ENCODE measurements around the gene TTLL1. TPM values are rescaled to one million over a fixed set of nuclear protein-coding genes. Genes with fewer than 3 reads are reported as not detected.
A peak's percentile ranks its signal among the peaks of the same experiment; 100 is the strongest.

Gene TTLL1
- total and polyA plus RNA-seq, 2 donors (not counting 3 experiments of a cell fraction or from before 2014, with no cell fraction given), result 9.0 to 17.0 TPM

GRCh38 chr22:43036282-43036829 lies 52.8 kb downstream of the TTLL1 start:
- H3K4me2 ChIP-seq (ENCODE audit: insufficient read depth, low read length), result no peak overlapping the region
- H3K79me2 ChIP-seq (ENCODE audit: control insufficient read depth, insufficient read depth, low read length), result no peaks in the 10 kb centered on the region
- H2AFZ ChIP-seq (ENCODE audit: low read depth, low read length), result no peak overlapping the region
- ChIA-PET CTCF (interaction anchor here (0.6 to 1.7 kb wide), 4 partner anchors 14 to 168 kb away, joined by 3 to 6 read pairs (median 4); no protein-coding TSS in a partner anchor), POLR2A (no interaction called here)
- DNase-seq (ENCODE audit: low read depth, low spot score), result peak; percentile 81
- no peaks in the 10 kb centered on the region for H3K9me1 ChIP-seq (replicated peaks; ENCODE audit: control insufficient read depth, extremely low read depth, insufficient read depth, low read length)
- no peak overlapping the region for H3K4me3 ChIP-seq (replicated peaks in 1 of 3; ENCODE audit: insufficient read depth in 1 of 3, low read depth in 1 of 3, low read length in 3 of 3)
- H4K20me1 ChIP-seq (replicated peaks; ENCODE audit: control insufficient read depth, extremely low read depth, insufficient read depth, low read length), result no peaks in the 10 kb centered on the region
- no peaks in the 10 kb centered on the region for H3K4me1 ChIP-seq (ENCODE audit: control insufficient read depth, extremely low read depth, insufficient read depth, low read length)
- no TSS peak for BruUV-seq (replicated peaks)
- no peak overlapping the region for H3K27ac ChIP-seq (ENCODE audit: insufficient read depth, low read depth, low read length)
- H3K9ac ChIP-seq (replicated peaks; ENCODE audit: extremely low read depth, insufficient read depth, low read length), result no peak overlapping the region
- peak; percentile 80 for FAIRE-seq
- no peaks in the 10 kb centered on the region for H3K36me3 ChIP-seq (ENCODE audit: control insufficient read depth in 2 of 2, extremely low read depth in 1 of 2, insufficient read depth in 2 of 2, low read length in 2 of 2)
- no peaks in the 10 kb centered on the region for H3K9me3 ChIP-seq (replicated peaks; ENCODE audit: control insufficient read depth, insufficient read depth, low read length)
- intact Hi-C loops (cut with micrococcal nuclease) (loop anchor here (10.0 kb wide), 1 partner anchor 252 kb away; no protein-coding TSS in a partner anchor), dilution Hi-C loops (cut with MboI; ENCODE audit: extremely low pct_ligation_motif_present, low sequenced_read_pairs) (no loop called here)
- peak; percentile 31 for TF ChIP-seq POLR2AphosphoS5 (IDR thresholded peaks at IDR 0.05; ENCODE audit: insufficient read depth, low read depth, low read length)
- TF ChIP-seq GATA2 (IDR thresholded peaks at IDR 0.05; ENCODE audit: insufficient read depth, insufficient read length, low read depth, low read length), result no peak
- TF ChIP-seq CTCF (IDR thresholded peaks at IDR 0.05; ENCODE audit: extremely low read depth in 1 of 2, insufficient read depth in 1 of 2, low read depth in 1 of 2, low read length in 2 of 2), result no peak
- no peak for TF ChIP-seq FOS (IDR thresholded peaks at IDR 0.05; ENCODE audit: borderline replicate concordance, insufficient read depth, low read length)
- peak; percentile 31 for TF ChIP-seq JUN (IDR thresholded peaks at IDR 0.05; ENCODE audit: borderline replicate concordance, insufficient read depth, insufficient read length, low read depth)
- no peaks in the 10 kb centered on the region for H3K27me3 ChIP-seq (ENCODE audit: control insufficient read depth in 2 of 2, insufficient read depth in 2 of 2, low read length in 2 of 2)
